Smooth muscle cell (in vitro differentiated cells): Measurements from ENCODE around the gene CHCHD4. TPM values are rescaled to one million over a fixed set of nuclear protein-coding genes. Genes with fewer than 3 reads are reported as not detected.
A peak's percentile ranks its signal among the peaks of the same experiment; 100 is the strongest.
"Not testable (repeated sequence)": the region's sequence is repeated elsewhere in the genome, so short reads cannot be mapped to it uniquely, and the experiment has no call there.

Experiments used
- DNase-seq: peaks from one replicate; lab custom pipeline; 2025; ENCODE audit not compliant: unreplicated experiment; lab: John Stamatoyannopoulos, UW
- H2AFZ ChIP-seq: fragments of 200-600 bp; sonication (generic); 2 replicates; pipeline ENCODE4 v1.6.0; 2016; ENCODE audit warnings: antibody characterized with exemption, low read depth, mild to moderate bottlenecking
- H3F3A ChIP-seq: fragments of 200-600 bp; sonication (generic); 2 replicates; pipeline ENCODE4 v1.6.0; 2017; ENCODE audit warnings: antibody characterized with exemption, low read depth
- H3K27ac ChIP-seq: fragments of 200-600 bp; sonication (generic); 2 replicates; pipeline ENCODE4 v1.5.1; 2016; ENCODE audit warnings: low read depth, mild to moderate bottlenecking
- H3K27me3 ChIP-seq: fragments of 200-600 bp; sonication (generic); 2 replicates; pipeline ENCODE4 v1.6.1; 2016; ENCODE audit warnings: low read depth, mild to moderate bottlenecking
- H3K36me3 ChIP-seq: fragments of 200-600 bp; sonication (generic); 2 replicates; pipeline ENCODE4 v1.5.1; 2016; ENCODE audit warnings: low read depth
- H3K4me1 ChIP-seq: fragments of 200-600 bp; sonication (generic); 2 replicates; pipeline ENCODE4 v1.5.1; 2016; ENCODE audit warnings: low read depth
- H3K4me2 ChIP-seq: fragments of 200-600 bp; sonication (generic); 2 replicates; pipeline ENCODE4 v1.6.0; 2016; ENCODE audit warnings: mild to moderate bottlenecking
- H3K4me3 ChIP-seq: fragments of 200-600 bp; sonication (generic); 2 replicates; pipeline ENCODE4 v1.5.1; 2016; ENCODE audit warnings: mild to moderate bottlenecking
- H3K79me2 ChIP-seq: fragments of 200-600 bp; sonication (generic); 2 replicates; pipeline ENCODE4 v1.6.0; 2016; ENCODE audit warnings: low read depth, mild to moderate bottlenecking
- H3K9ac ChIP-seq: fragments of 200-600 bp; sonication (generic); 2 replicates; pipeline ENCODE4 v1.6.0; 2016; ENCODE audit warnings: low read depth
- H3K9me3 ChIP-seq: fragments of 200-600 bp; sonication (generic); replicated peaks from 2 replicates; pipeline ENCODE4 v1.5.1; 2016; ENCODE audit warnings: low read depth
- H4K20me1 ChIP-seq: fragments of 200-600 bp; sonication (generic); 2 replicates; pipeline ENCODE4 v1.6.0; 2016; ENCODE audit warnings: low read depth
- CTCF ChIP-seq: fragments of 200-600 bp; sonication (generic); IDR thresholded peaks from 2 replicates; pipeline ENCODE4 v1.5.1; 2017; ENCODE audit warnings: borderline replicate concordance, mild to moderate bottlenecking, antibody characterized with exemption; ENCODE audit not compliant: insufficient read depth, poor library complexity, severe bottlenecking
- WGBS: methylation state at CpG from one replicate; pipeline ENCODE4 v1.1.7; 2016; ENCODE audit warnings: low lambda C conversion rate; 5-methylcytosine and 5-hydroxymethylcytosine counted together
- polyA plus RNA-seq: library from polyadenylated mRNA; unstranded; fragments of >200 nt; fragmentation: Nextera tagmentation; extraction: Ambion mirVana; gene quantifications from 2 replicates; pipeline ENCODE4 v1.2.1, GENCODE V29; 2016
- total RNA-seq: library from RNA; depleted of rRNA; stranded (reverse); fragments of >200 nt; gene quantifications from 2 replicates; pipeline ENCODE4 v1.2.3, GENCODE V29; 2014

CHCHD4 gene
- total and polyA plus RNA-seq, 2 experiments from 2014 or later, result 8.7 to 12.0 TPM

- peak overlapping the region; percentile 82 for H3K4me3 ChIP-seq
- peaks cover 41% of the 10 kb centered on the region for H3K79me2 ChIP-seq
- H4K20me1 ChIP-seq, result peaks cover 33% of the 10 kb centered on the region
- peak overlapping the region; percentile 96 for H2AFZ ChIP-seq
- H3K9me3 ChIP-seq, result no peaks in the 10 kb centered on the region
- peak overlapping the region; percentile 76 for H3K9ac ChIP-seq
- peaks cover 12% of the 10 kb centered on the region for H3F3A ChIP-seq
- peaks cover 3% of the 10 kb centered on the region for H3K36me3 ChIP-seq
- peak overlapping the region; percentile 97 for H3K4me2 ChIP-seq
- no peak for DNase-seq
- TF ChIP-seq CTCF, result no peak
- H3K27ac ChIP-seq, result no peak overlapping the region
- 1% methylated on average over 37 of the region's 37 CpGs for WGBS
- no peaks in the 10 kb centered on the region for H3K27me3 ChIP-seq
- peaks cover 16% of the 10 kb centered on the region for H3K4me1 ChIP-seq
Measured at GRCh38 chr3:14124223-14124614, 451 bp downstream of the CHCHD4 start.

GRCh38 chr3:14123308-14124222 is 1.1 kb downstream of the CHCHD4 start:
- Histone ChIP-seq H3K79me2 (peaks cover 35% of the 10 kb centered on the region), H3K4me2 (peak overlapping the region; percentile 97)
- DNase-seq, result no peak

GRCh38 chr3:14122301-14122700 is 2.4 kb downstream of the CHCHD4 start:
- no peak for DNase-seq
- peaks cover 16% of the 10 kb centered on the region for H3K4me1 ChIP-seq
- peaks cover 15% of the 10 kb centered on the region for H4K20me1 ChIP-seq
- no peak overlapping the region for H3K4me3 ChIP-seq
- H3K36me3 ChIP-seq, result no peaks in the 10 kb centered on the region
- no peak overlapping the region for H2AFZ ChIP-seq
- 86% methylated on average over 3 of the region's 3 CpGs for WGBS
- no peak overlapping the region for H3K9ac ChIP-seq
- peaks cover 15% of the 10 kb centered on the region for H3F3A ChIP-seq
- H3K79me2 ChIP-seq, result peaks cover 23% of the 10 kb centered on the region
- H3K27me3 ChIP-seq, result no peaks in the 10 kb centered on the region
- no peak for TF ChIP-seq CTCF
- no peak overlapping the region for H3K4me2 ChIP-seq
- no peaks in the 10 kb centered on the region for H3K9me3 ChIP-seq
- no peak overlapping the region for H3K27ac ChIP-seq

More at GRCh38 chr3:14123308-14124222, 1.1 kb downstream of the CHCHD4 start:
- Histone ChIP-seq H3K27me3 (no peaks in the 10 kb centered on the region), H3K9me3 (no peaks in the 10 kb centered on the region), H3K4me1 (peaks cover 16% of the 10 kb centered on the region), H3K9ac (no peak overlapping the region), H2AFZ (peak overlapping the region; percentile 96), H3K4me3 (peak overlapping the region; percentile 82), H4K20me1 (peaks cover 27% of the 10 kb centered on the region), H3K27ac (no peak overlapping the region), H3K36me3 (no peaks in the 10 kb centered on the region), H3F3A (peaks cover 15% of the 10 kb centered on the region)
- 56% methylated on average over 15 of the region's 15 CpGs for WGBS
- TF ChIP-seq CTCF, result no peak

GRCh38 chr3:14121859-14122258 is 2.8 kb downstream of the CHCHD4 start:
- Histone ChIP-seq H3K36me3 (no peaks in the 10 kb centered on the region), H3K79me2 (peaks cover 18% of the 10 kb centered on the region), H3K4me1 (peaks cover 16% of the 10 kb centered on the region), H3K9ac (no peak overlapping the region), H3K9me3 (no peaks in the 10 kb centered on the region), H2AFZ (no peak overlapping the region), H4K20me1 (peaks cover 10% of the 10 kb centered on the region), H3K27me3 (no peaks in the 10 kb centered on the region), H3K27ac (no peak overlapping the region), H3K4me3 (no peak overlapping the region), H3K4me2 (no peak overlapping the region), H3F3A (peaks cover 15% of the 10 kb centered on the region)
- no peak for TF ChIP-seq CTCF
- WGBS, result 78% methylated on average over 5 of the region's 5 CpGs
- DNase-seq, result no peak

- H3K4me1 ChIP-seq, H3K36me3 ChIP-seq, H3K9ac ChIP-seq, H3K4me3 ChIP-seq, H4K20me1 ChIP-seq, H2AFZ ChIP-seq, H3K27me3 ChIP-seq, H3K9me3 ChIP-seq, H3K27ac ChIP-seq, DNase-seq, H3K4me2 ChIP-seq: not testable (repeated sequence)
- 82% methylated on average over 2 of the region's 2 CpGs for WGBS
- Histone ChIP-seq H3K79me2 (peaks cover 11% of the 10 kb centered on the region), H3F3A (peaks cover 15% of the 10 kb centered on the region)
Measured at GRCh38 chr3:14120921-14121448, 3.7 kb downstream of the CHCHD4 start.
